ENCODE data around the gene TOR2A.

The TOR2A gene

GRCh38 chr9:127721391-127721821 lies 13.7 kb downstream of the TOR2A start:
- H3K4me3 ChIP-seq (ENCODE audit: low read depth, low read length) = no peak overlapping the region

GRCh38 chr9:127720865-127721227 lies 14.2 kb downstream of the TOR2A start:
- H3K4me3 ChIP-seq (ENCODE audit: low read depth, low read length) = no peak overlapping the region

DNA sequence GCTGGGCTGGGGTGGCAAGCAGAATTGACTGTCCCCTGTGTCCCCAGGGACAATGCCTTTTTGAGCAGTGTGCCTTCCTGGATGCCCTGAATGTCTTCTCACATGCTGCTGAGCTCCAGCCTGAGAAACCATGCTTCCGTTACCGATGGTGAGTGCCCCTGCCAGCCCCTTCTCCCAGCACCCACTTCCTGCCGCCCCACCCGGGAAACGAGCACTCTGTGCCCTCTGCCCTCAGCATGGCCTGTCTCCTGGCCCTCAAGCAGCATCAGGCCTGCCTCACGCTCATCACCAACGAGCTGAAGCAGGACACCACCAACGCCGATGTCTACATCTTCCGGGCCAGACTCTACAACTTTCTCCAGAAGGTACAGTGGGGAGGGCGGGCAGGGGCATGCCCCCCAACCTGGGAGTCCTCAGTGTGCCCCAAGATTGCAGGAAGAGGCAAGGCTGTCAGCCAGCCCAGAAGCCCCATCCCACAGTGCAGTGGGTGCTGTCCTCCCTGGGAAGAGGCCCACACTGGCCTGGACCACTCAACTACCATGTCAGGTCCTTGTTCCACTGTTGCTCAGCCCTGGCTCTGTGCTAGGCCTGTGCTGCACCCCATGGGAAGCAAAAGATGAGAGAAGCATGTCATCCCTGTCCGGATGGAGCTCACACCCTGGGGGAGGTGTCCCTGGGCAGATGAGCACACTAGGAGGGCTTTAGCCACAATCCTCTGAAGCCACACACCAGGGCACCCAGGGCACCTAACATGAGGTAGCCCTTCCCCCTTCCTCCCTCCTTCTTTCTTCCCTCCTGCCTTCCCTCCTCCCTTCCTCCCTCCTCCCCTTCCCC lies 14.8 kb downstream of the TOR2A start:
- H3K4me3 ChIP-seq (ENCODE audit: low read depth, low read length) = no peak overlapping the region

DNA sequence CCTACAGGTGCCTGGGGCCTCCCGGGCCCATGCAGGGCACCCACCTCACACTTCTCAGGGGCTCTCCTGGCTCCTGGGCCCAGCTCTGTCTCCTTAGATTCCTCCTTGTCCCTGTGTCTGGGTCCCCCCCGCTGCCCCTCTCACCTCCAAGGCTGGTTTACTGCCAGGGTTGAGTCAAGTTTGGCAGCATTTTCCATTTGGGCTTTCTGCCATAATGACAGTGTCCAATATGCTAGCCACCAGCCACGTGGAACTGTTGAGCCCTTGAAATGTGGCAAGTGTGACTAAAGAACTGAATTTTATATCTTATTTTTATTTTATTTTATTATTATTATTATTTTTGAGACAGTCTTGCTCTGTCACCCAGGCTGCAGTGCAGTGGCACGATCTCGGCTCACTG lies 17.3 kb downstream of the TOR2A start:
- no peak overlapping the region for H3K4me3 ChIP-seq (ENCODE audit: low read depth, low read length)

DNA sequence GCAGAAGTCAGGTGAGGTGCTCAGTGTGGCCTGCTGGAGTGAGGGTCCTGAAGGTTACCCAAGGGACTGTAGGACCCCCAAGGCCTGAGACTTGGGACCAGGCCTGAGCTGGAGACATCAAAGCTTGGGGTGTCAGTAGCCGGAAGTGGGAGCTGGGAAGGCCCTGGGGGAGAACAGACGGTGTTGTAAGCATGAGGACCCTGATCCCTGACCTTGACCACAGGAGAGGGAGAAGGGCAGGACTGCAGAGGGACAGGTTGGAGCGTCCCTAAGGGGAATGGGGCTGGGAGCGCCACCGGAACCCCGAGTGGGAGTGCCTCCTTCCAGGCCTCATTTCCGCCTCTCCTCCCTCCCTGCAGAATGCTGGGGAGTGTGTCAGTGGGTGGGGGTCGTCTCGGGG lies 18.7 kb downstream of the TOR2A start:
- H3K4me3 ChIP-seq (ENCODE audit: low read depth, low read length) = no peak overlapping the region

DNA sequence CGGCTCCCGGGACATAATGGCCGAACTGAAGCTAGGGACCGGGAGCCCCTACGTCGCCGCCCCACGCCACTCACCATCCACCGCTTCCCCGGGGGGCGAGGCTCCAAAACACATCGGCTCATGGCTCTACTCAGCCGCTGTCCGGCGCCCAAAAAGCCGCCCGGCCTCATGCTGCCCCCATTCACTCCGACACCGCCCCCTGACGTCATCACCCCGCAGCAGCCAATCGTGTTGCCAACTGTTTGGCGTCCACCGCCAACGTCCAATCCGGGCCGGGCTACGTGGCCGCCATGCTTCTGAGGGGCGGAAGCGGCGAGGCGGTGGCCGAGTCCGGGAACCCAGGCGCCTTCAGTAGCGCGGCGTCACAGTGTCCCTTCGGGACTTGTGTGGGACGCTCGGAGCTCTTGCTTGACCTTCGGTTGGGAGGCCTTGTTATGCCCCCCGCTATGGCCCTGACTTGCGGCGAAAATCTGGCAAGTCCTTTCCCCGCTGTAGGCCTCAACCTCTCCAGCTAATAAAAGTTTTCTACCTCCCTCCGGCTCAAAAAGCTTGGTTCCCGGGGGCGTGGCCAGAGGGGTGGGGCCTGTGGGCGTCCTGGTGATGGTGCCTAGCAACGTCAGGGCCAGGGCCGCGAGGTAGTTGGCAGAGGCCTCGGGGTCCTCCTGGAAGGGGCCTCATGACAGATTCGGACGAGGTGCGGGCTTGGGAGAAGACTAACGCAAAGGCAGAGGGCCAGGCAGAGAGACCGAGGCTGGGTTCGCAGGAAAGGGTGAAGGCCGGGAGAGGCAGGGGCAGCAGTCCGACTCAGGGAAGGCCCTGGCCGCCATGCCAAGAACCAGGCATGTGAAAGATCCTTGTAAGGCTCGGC lies 19.4 kb downstream of the TOR2A start, which contains the start of the genes PTRH1 and TTC16:
Gene PTRH1 (minus strand): TSS at position 194 of the 868 bp plus-strand sequence. CDS start 24 bp downstream, at position 170.
Gene TTC16 (plus strand): TSS at position 610 of the 868 bp plus-strand sequence. CDS start 67 bp downstream, at position 677.
- peak within 1 kb of the TSS; percentile 59 for H3K4me3 ChIP-seq (ENCODE audit: low read depth, low read length)

DNA sequence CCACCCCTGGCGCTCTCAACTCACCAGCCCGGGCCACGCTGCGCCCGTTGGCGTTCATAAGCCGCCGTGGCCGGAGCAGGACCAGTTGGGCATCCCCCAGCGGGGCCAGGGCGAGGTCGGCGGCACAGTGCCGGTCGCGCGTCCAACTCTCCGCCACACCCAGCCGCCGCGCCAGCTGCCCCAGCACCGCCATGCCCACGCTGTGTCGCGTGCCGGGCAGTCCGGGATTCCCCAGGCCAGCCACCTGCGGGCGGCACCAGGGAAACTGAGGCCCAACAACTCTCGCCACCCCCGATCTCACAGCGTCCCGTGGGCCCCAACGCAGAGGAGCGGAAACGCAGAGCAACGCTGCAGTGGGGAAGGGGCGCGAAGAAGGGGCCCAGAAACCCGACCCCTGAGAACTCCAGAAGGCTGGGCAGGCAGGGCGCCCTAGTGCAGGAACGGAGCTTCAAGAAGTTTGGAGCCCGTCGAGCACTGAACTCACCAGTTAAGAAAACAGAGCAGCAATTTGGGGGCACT lies 20.1 kb downstream of the TOR2A start:
- H3K4me3 ChIP-seq (ENCODE audit: low read depth, low read length) = peak overlapping the region; percentile 59

GRCh38 chr9:127714020-127714750 lies 20.9 kb downstream of the TOR2A start:
- no peak overlapping the region for H3K4me3 ChIP-seq (ENCODE audit: low read depth, low read length)

- H3K4me3 ChIP-seq (ENCODE audit: low read depth, low read length) = no peak overlapping the region
These were observed 22.2 kb downstream of the TOR2A start for GRCh38 chr9:127712867-127713266.

DNA sequence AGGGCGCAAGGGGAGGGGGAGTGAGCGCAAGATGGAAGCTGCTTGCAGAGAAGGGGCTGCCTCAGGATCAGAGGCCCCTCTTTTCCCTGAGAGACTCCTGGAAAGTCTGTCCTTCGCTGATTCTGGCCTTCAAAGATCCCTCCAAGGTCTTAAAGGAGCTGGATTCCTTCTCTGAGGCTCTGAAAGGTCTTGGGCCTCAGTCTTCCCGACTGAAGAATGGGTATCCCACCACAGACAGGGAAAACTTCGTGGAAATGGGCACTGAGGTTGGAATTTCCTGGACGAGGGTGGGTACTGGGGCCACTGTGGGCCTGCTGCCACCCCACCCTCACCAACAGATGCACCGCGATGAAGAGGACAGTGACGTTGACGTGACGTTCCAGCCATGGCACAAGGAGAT lies 22.7 kb downstream of the TOR2A start:
- H3K4me3 ChIP-seq (ENCODE audit: low read depth, low read length) = no peak overlapping the region

DNA sequence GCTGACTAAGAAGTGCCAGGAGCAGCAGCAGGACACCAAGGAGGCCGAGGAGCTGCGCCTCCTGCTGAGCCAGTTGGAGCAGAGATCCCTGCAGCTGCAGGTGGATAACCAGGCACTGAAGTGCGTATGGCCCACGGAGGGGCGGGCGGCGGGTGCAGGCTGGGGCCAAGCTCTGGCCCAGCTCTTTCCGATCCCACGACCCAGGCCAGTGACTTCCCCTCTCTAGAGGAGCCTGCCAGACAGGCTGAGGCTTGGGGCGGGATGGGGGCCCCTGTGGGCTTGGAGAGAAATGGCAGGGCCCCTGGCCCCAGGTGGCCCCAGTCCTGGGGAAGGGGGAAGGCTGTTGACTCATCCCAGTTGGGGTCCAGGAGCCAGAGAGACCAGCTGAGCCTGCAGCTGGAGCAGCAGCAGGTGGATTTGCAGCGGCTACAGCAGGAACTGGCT lies 23.2 kb downstream of the TOR2A start:
- no peak overlapping the region for H3K4me3 ChIP-seq (ENCODE audit: low read depth, low read length)

DNA sequence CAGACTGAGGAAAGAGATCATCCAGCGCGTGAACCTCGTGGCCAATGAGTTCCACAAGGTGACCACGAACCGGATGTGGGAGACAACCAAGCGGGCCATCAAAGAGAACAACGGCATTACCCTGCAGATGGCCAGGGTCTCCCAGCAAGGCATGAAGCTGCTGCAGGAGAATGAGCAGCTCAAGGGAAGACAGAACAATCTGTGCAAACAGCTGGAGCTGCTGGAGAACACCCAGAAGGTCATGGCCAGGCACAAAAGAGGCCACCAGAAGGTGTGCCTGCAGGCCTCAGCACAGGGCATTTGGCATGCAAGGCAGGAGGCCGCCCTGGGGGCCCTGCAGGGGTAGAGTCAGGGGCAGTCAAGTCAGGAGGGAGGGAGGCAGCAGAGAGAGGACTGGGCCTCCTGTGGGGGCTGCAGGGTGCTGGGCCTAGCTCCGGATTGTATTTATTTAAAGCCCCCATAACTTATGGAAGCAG lies 23.8 kb downstream of the TOR2A start:
- no peak overlapping the region for H3K4me3 ChIP-seq (ENCODE audit: low read depth, low read length)

DNA sequence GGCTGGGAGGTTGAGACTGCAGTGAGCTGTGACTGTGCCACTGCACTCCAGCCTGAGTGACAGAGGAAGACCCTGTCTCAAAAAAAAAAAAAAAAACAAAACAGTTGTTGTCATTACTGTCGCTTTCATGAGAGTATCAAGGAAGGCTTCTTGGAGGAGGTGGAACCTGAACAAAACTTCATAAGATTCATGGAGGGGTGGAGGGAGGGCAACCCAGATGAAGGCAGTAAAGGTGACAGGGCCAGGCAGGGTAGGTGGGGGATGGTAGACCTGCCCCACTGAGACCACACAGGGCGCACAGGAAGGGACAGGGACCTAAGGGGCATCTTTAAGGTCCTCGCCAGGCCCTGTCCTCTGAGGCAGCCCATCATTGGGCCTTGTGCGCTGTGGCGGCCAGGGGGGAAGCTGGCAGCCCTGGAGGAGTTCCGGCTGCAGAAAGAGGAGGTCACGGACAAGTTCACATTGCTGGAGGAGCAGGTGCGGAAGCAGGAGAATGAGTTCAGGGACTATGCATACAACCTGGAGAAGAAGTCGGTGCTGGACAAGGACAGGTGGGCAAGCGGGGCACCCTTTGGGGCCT lies 24.8 kb downstream of the TOR2A start:
- H3K4me3 ChIP-seq (ENCODE audit: low read depth, low read length) = no peak overlapping the region

GRCh38 chr9:127708952-127709587 lies 26.0 kb downstream of the TOR2A start:
- no peak overlapping the region for H3K4me3 ChIP-seq (ENCODE audit: low read depth, low read length)

DNA sequence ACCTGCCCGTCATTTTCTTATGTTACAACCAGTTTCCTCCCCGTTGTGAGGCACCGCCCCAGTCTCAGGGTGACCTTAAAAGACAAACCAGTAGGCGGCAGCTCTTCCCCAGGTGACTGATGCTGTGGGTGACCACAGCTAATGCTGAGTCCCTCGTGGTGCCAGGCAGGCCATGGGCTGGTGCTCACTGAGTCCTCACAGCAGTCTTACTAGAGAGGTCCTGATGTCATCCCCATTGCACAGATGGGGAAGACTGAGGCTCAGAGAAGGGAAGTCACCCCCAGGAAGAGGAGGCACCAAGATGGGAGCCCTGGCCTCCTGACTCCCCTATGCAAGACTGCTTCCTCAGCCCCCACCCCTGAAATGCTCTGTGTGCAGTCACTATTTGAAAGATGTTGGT lies 27.3 kb downstream of the TOR2A start:
- no peak overlapping the region for H3K4me3 ChIP-seq (ENCODE audit: low read depth, low read length)

- H3K4me3 ChIP-seq (ENCODE audit: low read depth, low read length) = no peak within 1 kb of the TSS
These were observed 28.3 kb downstream of the TOR2A start, which contains the start of gene CFAP157 for GRCh38 chr9:127706836-127707241. TSS of gene CFAP157 (plus strand) at chr9:127706988. CDS start at chr9:127707032, 44 bp downstream.

DNA sequence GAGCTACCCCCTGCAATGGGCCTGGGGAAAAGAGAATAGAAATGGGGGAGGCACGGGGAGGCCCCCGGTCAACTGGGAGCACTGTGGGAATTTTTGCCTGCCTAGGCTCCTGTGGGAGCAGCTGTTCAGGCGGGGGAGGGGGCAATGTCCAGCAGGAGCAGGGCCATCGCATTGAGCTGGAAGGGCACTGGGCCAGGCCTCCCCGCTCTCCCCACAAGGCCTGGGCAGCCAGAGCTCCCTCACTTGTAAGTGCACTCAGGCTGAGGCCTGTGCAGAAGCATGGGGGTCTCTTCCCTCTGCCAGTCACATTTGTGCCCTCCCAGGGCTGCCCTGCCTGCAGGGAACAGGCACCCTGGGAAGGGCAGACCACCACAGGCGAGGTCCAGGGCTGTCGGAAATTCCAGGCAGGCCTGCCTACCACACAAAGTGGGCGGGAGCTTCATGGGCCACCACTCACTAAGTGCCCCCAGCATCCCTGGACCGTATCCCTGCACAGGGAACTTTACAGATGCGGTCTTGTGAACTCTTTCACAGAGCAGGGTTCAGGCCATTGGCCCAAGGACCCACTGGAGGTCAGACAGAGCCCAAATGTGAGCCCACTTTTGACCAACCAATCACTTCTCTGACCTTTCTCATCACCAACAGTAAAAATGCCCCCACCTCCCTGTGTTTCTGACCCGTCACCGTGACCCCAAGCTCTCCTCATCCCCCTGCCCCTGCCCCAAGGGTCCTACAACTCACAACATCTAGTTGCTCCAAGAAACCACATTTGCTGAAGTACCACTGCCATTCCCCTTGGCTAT lies 29.3 kb downstream of the TOR2A start:
- H3K4me3 ChIP-seq (ENCODE audit: low read depth, low read length) = no peak overlapping the region

DNA sequence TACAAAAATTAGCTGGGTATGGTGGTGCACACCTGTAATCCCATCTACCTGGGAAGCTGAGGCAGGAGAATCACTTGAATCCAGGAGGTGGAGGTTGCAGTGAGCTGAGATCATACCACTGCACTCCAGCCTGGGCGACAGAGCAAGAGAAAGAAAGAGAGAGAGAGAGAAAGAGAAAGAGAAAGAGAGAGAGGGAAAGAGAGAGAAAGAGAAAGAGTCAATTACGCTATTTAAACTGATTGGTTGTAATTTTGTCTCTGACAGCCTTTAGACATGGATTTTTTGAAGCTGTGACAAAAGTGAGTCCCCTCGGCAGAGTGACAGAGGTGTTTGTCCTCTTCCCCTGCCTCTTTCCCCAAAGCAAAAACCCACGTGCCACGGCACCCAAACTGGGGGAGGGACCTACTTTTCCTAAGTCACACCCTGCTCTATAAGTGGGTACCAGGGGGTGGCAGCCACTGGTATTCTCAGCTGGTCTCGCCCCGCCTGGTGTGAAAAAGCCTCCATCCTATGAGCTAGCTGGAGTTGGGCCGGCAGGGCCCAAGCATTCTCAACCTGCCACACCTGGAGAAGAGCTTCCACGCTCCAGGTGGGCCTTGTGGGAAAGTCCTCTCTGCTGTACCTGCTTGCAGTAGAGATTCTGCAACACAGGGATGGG lies 31.7 kb downstream of the TOR2A start:
- H3K4me3 ChIP-seq (ENCODE audit: low read depth, low read length) = no peak overlapping the region

Data from iPS-11a (cell line).